Activated gamma-delta T cell treated with anti-CD3 and anti-CD28 coated beads, Interleukin-2, amount 50 U/mL, for 16 hours (primary cell): ENCODE data around the gene TNFAIP8.

Experiments
- DNase-seq: peaks from one replicate; pipeline ENCODE4 v3.0.0-alpha.2; 2020; ENCODE audit warnings: low read depth

TNFAIP8 gene

DNA sequence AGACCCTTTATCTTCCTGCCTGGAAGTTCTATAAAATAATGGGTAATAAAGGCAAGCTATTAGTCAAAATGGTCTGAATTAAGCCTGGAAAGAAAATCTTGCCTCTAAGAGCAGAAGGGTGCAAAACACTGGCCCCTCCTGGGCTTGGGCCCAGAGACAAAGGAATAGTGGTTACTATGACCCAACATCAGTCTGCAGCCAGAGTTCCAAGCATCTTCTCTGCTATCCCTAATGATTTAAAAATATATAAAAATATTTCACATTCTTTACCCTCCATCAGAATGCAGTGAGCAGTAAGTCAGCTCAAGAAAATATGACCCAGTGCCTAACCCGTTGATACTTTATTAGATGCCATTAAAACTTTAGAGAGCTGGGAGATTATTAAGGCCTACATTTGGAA lies 14.7 kb downstream of the TNFAIP8 start:
- no peak for DNase-seq

DNA sequence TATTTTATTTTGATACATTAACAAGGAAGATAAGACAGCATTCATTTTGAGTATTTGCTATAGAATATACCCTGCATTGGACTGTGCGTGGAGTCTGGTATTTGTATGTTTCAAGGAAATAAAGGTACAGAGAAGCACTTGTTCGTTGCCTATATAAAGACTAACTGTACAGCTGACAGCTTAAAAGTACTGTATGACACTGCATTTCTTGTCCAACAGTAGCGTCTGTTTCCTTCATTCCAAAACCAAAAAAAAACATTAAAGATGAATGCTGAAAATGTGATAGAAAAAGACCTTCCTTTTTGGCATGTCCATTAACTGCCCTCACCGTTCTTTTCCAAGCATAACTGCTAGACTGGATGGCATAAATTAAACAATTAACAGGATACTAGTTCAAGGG lies 15.3 kb downstream of the TNFAIP8 start:
- DNase-seq, result no peak

DNA sequence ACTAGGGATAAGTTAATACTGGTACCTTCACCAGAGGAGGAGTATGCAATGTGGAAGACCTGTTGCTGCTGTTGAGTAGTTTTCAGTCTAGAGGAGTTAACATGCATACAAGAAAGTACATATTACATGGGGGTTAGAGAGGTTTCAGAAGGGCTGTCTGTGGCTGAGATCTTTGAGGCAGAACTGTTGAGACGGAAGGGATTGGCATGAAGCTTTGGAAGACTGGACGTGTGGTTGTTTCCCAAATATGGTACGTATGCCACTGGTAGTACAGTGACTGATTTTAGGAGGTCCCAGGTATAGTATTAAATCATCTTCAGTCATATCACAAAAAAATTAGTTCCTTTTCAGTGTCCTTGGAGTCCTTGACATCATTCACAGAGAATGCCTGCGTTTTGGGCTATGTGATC lies 17.6 kb downstream of the TNFAIP8 start:
- DNase-seq, result no peak

DNA sequence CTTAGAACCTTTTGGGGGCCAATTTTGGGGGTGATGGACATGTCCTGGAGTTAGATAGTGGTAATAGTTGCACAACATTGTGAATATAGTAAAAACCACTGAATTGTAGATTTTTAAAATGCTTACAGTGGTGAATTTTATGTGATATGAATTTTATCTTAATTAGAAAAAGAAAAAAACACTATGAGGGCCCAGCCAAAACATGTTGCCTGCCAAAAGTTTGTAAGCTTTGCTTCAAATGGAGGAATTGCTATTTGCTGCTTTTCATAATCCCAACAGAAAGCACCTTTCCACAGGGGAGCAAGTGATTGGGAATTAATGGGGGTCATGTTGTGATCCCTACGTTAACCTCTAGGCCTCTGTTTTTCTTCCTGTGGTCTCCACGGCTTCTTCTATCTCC lies 19.1 kb downstream of the TNFAIP8 start:
- DNase-seq, result no peak

DNA sequence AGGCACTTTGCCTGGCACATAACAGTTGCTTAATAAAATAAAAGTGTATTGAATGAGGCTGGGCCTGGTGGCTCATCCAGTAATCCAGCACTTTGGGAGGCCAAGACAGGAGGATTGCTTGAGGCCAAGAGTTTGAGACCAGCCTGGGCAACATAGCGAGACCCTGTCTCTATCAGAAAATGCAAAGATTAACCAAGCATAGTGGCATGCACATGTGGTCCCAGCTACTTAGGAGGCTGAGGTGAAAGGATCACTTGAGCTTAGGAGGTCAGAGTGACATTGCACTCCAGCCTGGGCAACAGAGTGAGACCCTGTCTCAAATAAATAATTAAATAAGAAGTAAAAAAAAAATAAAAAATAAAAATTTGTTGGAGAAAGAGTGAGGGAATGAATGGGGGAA lies 21.2 kb downstream of the TNFAIP8 start:
- DNase-seq, result no peak

DNA sequence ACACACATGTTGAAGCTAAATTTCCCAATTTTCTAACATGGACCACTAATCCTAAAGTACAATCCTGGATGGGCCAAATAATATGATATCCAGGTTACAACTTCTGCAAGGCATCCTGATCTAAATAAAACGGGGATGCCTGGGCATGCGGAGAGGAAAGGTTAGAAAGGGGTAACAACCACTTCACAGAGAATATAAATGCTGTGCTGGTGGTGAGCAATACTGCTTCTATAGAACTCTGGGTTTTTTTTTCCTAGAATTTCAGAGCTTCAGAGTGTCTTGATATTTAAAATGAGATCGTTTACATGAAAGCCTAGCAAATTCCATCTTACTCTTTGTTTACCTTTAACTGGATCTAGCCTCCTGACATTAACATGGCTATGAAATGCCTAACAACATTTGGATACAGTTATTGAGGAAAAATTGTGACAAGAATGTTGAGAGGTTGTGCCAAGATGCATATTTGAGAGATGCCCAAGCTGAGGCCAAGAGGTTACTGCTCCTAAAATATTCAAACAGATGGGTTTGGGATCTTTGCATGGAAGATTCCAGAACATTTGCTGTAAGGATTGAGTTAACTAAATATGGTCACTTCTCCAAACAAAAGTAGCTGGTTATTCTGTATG lies 22.4 kb downstream of the TNFAIP8 start:
- no peak for DNase-seq

DNA sequence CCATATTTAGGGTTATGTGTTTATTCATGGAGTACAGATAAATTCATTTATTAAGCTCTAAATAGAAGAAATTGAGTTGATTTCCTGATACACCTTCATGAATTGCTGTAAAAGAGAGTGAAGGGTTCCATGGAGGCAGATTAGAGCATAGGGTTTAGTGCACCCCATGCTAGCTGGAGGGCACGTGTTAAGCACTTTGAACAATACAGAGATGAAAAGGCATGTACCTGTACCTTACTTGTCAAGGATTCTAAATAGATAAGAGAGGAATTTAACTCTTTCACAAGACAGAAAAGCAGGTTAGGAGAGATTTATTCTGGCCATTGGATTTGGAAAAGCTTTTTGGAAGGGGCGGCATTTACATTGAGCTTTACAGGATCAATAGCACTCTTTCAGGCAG lies 23.3 kb downstream of the TNFAIP8 start:
- no peak for DNase-seq

DNA sequence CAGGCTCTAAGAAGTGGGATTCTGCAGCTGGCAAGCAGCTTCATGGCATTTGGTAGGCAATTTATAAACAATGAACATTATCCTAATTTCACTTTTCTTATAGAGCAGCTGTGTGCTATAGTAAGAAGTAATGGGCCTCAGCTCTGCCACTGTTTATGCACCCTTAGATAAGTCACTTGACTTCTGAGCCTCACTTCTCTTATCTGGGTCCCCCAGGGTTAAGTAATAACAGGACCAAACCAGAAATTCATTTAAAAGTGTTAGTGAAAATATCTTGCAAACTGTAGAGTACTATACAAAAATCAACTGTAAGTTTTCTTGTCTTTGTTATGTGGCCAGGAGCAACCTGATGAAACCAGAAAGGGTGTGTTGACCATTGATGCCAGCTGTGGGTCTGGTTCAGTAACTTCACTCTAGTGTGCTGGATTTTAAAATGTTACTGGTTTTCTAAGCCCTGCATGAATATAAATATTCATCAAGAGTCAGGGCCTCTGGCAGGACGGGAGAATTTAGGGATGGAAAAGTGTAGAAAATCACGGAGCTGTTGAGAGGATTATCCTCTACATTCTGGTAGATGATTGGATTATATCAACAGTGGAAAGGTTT lies 24.2 kb downstream of the TNFAIP8 start:
- DNase-seq, result no peak

DNA sequence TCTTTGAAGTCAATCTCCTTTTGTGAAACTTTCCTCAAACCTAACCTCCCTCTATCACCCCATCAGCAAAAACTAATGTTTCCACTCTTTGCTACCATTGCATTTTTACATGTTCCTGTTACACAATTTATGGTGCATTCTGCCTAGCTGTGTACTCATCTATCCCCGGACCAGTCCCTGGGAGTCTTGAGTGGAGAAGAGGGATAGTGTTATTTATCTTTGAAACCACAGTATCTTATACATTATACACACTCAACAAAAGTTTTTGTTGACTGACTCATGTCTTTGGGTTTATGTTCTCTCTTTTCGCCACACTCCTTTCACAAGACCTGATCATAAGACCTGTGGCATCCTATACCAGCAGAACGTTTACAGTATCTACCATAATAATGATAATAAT lies 26.4 kb downstream of the TNFAIP8 start:
- DNase-seq, result no peak

DNA sequence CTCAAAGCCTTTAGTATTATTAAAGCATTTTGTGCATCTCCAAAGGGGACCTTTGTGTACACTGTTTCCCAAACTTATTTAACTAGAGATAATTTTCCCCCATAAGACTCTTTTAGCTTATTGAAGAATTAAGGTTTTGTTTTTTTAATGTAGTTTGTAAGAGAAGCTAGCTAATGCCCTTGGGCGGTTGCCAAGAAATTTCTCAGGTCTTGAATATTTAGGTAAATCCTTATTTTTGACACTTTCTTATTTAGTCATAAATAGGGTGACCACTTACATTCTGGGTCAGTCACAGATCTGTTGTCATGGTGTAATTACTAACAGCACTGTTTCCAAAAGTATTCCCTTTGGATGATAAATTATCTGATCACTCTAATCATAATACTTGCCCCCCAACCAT lies 27.2 kb downstream of the TNFAIP8 start:
- no peak for DNase-seq

DNA sequence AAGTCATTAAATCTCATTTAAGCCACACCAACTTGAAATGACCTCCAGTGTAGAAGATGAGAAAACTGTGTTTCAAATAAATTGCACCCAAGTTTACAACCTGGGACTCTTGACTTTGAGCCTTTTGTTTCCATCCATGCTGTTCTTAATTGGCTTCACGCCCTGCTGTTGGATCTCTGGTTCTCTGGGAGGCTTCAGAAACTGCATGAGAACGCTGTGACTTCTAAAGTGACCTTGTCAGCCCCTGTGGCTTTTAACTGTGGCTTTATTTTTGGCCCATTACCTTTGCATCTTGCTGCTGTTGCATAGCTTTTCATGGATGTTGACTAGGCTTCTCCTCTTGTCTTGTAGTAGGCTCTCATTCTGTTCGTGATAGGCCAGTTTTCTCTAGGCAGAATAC lies 29.3 kb downstream of the TNFAIP8 start:
- no peak for DNase-seq

DNA sequence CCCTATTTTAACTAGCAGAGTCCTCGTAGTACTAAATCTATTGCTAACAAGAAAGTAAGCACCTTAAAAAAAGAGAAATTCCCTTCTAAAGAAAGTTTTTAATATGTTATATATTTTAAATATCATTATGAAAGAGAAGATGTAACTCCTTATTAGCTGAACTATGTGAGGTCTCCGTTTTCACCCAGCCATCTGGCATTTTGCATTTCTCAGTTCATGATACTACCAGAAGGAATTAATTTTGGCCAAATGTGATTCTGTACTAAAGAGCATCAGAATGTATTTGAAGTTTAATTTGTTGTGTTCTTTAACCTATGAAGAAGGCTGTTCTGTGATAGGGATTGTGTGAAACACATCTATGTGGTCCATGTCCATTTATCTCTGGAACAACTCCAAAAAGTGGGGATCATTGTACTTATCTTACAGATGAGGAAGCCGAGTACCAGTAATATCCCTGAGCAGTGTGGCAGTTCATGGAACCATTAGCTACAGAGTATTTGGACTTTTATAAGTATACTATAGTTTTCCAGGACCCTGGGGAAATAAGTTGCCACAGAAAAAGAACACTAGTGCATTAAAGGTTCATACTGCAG lies 29.8 kb downstream of the TNFAIP8 start:
- DNase-seq, result no peak

DNA sequence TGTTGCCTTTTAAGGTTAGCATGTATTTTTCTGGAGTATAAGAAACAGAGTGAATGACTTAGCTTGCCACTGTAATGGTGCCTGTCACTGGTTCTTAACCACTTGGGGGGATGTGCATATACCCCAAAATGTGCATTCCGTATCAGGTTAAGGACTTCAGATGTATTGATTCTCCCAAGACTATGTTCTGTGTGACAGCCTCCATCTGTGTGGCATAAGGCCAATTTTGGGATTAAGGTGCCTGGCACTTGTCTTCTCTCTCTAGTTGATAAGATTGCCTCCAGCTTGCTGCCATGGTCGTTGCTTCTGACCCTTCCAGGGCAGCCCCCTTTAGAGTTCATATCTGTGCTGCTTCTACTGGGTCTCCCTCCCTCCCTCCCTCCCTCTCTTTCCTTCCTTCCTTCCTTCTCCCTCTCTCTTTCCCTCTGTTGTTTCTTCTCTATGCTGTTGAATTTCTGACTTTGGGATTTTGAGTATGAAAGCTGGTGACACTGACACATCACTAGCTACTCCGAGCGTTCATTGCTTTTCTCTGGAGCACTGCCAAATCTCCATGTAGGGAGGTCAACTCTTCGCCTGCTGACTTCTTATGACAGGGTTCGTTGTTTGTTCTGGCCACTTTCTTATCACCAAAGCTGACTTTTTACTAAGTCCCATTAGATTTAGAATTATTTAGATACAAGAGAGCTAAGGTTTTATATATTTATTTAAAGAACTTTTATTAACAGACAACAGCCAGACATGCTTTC lies 31.0 kb downstream of the TNFAIP8 start:
- no peak for DNase-seq

DNA sequence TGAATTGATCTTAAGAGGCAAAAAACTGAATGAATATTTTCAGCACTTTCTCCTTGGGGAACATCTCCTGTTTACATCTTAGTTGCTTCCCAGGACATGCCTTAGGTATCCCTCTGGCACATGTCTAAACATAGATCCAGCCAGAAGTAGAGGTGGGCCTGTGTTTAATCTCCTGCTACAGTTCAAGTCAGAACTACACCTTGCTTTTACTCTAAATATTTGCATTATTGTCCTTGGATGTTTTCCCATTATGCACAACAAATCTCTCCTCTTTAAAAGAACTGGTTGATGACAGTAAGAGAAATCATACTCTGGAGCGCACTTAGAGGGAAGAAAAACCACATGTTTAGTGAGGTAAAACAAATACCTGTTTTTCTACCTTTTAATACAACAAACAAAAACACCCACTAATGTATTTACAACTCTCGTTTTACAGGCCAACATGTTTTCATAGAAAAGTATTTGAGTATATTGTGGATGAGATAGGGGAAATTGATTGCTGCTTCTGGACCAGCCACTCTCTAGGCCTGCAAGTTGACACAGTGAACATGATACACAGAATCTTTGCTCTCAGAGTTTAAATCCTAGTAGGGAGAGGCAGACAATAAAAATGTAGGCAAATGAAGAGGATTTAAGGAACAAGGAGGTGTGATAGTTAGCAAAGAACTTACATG lies 32.3 kb downstream of the TNFAIP8 start:
- no peak for DNase-seq

DNA sequence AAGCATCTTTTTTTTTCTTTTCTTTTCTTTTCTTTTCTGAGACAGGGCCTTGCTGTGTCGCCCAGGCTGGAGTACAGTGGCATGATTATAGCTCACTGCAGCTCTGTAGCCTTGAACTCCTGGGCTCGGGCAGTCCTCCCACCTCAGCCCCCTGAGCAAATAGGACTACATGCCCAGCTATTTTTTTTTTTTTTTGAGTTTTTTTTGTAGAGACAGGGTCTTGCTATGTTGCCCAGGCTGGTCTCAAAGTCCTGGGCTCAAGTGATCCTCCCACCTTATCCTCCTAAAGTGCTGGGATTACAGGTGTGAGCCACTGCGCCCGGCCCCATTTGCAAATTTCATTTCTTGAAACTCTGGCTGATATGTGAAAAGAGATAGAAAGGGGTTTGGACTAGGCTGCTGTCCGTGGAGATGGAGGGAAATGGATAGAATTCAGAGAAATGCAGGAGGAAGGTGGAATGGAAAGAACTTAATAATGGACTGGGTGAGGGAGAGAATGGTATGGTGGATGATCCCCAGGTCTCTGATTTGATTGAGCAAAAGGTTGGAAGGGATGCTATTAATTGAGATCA lies 32.9 kb downstream of the TNFAIP8 start:
- no peak for DNase-seq

DNA sequence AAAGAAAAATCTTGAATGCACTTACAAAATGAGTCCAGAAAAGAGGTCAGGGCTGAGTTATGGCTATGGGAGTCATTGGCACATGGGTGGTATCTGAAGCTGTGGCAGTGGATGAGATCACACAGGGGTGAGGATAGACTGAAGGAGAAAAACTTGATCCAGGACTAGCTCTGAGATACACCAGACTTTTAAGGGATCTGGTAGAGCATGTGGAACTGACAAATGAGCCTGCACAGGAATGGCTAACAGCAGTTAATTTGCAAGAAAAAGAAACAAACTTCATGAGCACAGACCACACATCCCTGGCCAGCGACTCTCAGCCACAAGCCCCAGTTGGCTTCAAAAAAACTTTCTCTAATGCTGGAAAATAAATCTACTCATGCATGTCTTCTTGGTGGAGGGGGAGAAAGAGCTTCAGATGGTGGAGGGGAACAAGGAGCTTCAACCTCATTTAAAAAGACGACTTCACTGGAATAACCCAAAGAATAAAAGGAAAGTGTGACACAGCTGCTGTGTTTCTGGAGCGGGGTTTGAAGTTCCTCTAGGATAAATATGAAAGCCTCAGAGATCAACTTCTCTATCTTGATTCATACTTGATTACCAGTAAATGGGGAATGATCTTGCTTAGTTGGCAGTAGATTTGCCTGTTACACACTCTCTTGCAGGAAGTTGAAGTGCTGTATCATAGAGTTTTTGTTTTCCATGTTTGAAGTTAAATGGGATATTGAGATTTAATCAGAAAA lies 33.6 kb downstream of the TNFAIP8 start:
- DNase-seq, result no peak

DNA sequence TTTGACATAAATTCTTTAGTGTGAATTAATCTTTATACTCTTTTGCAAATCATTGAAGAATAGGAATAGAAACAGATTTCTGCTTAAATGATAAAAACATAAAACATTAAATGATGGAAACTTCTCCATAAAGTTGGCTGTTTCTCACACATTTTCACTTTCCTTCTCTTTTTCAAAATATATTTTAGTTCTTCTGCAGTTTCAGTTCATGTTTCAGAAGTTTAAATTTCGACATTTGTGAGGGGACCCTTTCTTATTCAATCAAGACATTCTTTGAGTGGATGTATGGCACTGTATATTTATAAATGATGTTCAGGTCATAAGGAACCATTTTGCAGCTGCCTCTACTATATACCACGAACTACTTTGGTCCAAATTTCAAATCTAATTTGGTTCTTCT lies 34.6 kb downstream of the TNFAIP8 start:
- no peak for DNase-seq

DNA sequence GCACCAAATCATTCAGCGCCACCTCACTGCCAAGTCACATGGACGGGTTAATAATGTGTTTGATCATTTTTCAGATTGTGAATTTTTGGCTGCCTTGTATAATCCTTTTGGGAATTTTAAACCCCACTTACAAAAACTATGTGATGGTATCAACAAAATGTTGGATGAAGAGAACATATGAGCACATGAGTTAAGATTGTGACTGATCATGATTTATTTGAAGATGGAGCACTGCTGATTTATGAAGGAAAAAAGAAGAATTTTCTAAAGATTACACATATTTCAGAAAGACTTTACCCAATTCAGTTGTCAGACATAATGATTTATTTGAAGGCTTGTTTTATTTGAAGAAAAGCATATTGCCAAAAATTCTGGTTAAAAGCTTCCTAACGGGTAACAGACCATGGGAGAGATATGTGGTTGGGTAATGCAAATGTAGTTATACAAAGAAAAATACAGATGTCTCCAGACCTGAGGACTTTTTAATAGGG lies 37.4 kb downstream of the TNFAIP8 start:
- no peak for DNase-seq

DNA sequence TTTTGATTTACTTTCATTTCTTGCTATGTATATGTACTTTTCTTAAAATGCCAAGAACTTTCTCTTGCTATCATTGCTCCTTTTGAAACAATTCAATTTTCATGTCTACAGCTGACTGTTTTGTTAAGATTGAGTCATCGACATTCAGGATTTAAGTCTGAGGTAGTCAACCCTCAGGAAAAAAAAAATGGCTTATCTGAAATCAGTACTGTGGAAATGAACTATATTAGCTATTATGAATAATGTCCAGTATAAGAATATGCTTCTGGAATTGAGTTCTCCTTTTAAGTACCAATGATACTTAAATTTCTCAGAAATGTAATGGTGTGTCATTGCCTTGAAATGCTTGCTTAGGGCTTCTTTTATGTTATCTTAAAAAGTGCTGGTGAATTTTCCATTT lies 37.9 kb downstream of the TNFAIP8 start:
- no peak for DNase-seq

DNA sequence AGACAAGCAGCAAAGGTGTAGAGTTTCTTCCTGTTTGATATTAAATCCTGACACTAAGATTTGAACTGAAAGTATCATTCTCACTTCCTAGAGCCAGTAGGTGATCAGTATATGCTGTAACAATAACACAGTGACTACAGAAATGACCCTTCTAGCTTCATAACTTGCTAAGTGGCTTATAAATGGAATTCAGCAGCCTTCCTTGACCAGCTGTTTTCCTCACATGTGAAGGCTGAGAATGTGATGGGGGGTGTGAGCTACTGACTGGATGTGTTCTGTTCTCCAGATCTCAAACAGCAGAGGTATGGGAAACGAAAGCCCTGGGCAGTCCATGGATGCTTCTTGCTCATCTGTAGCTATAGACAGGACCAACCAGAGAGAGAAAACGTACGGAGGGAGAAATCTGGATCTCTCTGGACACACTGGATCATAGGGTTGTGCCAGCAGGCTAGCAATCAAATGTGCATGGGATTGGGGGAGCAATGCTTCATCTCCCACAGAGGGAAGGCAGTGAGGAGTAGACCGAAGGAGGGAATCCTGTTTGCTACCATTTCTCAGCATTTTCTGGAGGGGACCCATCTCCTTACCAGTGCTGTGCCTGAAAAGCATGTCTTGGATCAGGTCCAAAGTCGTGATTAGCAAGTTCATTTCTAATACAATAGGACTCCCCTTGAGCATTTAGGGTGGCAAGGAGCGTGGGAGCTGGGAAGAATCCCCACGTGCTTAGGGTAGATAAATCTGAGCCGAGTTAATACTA lies 39.4 kb downstream of the TNFAIP8 start:
- DNase-seq, result no peak
